Measurements from ENCODE around the gene FOXC2.

The FOXC2 gene

DNA sequence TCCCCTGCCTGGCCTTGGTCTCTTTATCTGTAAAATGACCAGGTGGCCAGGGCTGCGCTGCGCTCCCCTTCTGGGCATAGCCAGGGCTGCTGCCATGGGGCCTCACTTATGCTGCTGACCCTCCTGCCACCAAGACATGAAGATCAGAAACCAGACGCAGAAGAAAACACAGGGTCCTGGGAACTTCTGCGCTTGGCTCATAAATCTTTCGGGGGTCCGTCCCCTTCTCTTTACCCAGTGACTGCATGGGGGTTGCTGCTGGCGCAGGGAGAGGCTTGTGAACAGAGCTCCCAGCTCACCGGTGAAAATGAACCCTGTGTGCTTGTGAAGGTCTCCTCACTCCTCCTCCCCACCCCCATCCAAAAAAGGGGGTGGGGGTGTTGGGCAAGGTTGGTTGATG is 6.0 kb downstream of the FOXC2 start:
- TF ChIP-seq, protein P1, sequence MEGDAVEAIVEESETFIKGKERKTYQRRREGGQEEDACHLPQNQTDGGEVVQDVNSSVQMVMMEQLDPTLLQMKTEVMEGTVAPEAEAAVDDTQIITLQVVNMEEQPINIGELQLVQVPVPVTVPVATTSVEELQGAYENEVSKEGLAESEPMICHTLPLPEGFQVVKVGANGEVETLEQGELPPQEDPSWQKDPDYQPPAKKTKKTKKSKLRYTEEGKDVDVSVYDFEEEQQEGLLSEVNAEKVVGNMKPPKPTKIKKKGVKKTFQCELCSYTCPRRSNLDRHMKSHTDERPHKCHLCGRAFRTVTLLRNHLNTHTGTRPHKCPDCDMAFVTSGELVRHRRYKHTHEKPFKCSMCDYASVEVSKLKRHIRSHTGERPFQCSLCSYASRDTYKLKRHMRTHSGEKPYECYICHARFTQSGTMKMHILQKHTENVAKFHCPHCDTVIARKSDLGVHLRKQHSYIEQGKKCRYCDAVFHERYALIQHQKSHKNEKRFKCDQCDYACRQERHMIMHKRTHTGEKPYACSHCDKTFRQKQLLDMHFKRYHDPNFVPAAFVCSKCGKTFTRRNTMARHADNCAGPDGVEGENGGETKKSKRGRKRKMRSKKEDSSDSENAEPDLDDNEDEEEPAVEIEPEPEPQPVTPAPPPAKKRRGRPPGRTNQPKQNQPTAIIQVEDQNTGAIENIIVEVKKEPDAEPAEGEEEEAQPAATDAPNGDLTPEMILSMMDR (IDR thresholded peaks at IDR 0.05; ENCODE audit: borderline replicate concordance, insufficient read depth, low read depth, low read length), result no peak
- no peak overlapping the region for H3K4me3 ChIP-seq (ENCODE audit: low read depth, low read length)

DNA sequence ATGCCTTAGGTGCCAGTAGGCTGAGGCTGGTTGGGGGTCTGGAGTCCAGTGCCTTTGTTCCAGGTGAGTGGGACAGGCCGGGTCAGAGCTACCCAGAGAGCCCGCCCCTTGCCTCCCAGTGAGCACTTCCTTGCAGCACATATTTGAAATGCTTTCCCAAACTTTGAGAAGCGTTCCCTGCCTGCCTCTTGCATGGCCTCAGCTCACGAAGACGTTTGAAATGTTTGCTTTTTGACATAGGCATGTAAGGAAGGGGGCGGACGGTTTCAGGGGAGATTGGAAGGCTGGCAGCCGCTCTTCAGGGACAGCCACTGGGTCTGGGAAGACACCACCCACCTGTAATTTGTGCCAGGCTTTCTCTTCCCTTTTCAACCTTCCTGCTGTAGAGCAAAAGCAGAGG is 6.6 kb downstream of the FOXC2 start:
- TF ChIP-seq, protein P1 (IDR thresholded peaks at IDR 0.05; ENCODE audit: borderline replicate concordance, insufficient read depth, low read depth, low read length), result no peak
- H3K4me3 ChIP-seq (ENCODE audit: low read depth, low read length), result no peak overlapping the region

DNA sequence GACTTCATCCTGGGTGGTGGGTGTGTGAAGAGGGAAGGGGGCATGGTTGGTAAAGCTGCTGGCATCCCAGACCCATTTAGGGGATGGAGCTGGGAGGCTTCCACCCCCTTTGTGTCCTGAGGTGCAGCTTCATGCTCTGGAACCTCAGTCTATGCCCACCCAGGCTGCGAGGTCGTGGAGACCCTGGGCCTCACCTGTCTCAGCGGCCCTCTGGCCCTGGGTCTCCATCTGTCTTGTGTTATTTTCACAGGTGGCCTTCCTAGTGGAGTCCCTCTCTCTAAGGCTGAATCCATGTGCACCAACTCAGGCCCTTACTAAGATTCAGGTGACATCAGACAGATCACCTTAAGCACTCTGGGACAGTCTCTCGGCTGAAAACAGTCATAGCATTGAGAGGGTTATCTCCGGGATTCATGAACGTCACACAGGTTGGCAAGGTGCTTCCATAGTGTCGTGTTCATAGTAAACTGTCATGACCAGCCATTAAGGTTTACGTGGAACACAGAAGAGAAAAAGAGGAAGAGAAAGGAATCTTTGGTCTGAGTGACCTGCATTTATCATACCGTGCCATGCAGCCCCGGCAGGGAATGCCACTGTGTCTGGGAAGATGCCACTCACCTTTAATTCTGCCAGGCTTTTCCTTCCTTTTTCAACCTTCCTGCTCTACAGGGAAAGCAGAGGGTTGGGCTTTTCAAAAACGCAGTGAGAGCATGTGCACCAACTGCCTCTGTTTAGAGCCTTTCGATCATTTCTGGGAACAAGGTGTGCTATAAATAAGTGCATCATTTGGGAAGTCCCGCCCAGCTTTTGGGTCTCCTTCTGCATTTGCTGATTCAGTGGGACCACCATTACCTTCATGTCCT is 7.2 kb downstream of the FOXC2 start:
- no peak overlapping the region for H3K4me3 ChIP-seq (ENCODE audit: low read depth, low read length)
- TF ChIP-seq, protein P1 (IDR thresholded peaks at IDR 0.05; ENCODE audit: borderline replicate concordance, insufficient read depth, low read depth, low read length), result no peak

DNA sequence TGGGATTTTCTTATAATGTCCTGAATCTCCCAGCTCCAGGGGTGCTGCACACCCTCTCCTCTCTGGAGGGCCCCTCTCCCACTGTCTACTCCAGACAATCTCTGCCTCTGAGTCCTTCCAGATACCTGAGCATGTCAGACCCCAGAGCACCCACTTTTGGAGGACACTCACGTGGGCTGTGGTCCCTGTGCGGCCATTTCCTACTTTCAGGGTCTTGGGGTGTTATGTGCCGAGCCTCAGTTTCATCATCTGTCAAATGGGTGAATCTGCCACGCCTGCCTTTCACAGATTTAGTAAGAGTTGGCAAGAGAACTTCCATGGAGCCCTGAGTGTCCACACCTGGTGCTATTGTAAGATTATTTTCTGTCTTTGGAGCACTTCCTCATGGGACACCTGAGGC is 8.0 kb downstream of the FOXC2 start:
- TF ChIP-seq, protein P1 (IDR thresholded peaks at IDR 0.05; ENCODE audit: borderline replicate concordance, insufficient read depth, low read depth, low read length), result no peak
- H3K4me3 ChIP-seq (ENCODE audit: low read depth, low read length), result no peak overlapping the region

DNA sequence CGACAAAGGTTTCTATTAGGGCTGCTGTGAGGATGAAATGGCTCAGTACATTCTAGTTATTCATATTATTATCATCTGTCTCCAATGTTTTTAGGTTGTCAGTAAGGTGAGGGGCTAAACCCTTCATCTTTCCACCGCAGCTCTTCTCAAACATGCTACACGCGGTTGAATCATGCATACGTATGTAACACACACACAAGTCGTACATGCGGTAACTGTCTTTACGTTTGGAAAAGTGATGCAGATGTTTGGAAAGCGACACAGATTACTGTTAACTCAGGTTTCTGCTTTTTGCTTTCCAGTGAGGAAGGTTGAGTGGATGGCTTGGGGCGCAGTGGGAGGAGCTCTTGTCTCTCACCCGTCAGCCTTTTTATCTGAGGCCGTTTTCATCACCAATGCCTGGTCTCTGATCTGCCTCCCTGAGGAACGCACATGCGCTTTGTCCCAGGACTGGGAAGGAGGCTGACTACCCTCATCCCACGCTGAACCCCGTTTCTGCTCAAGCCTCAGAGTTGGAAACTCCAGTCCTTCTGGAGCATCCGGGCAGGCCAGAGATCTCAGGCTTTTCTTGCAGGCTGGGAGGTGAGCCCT is 8.6 kb downstream of the FOXC2 start:
- TF ChIP-seq, protein P1 (IDR thresholded peaks at IDR 0.05; ENCODE audit: borderline replicate concordance, insufficient read depth, low read depth, low read length), result no peak
- H3K4me3 ChIP-seq (ENCODE audit: low read depth, low read length), result no peak overlapping the region

DNA sequence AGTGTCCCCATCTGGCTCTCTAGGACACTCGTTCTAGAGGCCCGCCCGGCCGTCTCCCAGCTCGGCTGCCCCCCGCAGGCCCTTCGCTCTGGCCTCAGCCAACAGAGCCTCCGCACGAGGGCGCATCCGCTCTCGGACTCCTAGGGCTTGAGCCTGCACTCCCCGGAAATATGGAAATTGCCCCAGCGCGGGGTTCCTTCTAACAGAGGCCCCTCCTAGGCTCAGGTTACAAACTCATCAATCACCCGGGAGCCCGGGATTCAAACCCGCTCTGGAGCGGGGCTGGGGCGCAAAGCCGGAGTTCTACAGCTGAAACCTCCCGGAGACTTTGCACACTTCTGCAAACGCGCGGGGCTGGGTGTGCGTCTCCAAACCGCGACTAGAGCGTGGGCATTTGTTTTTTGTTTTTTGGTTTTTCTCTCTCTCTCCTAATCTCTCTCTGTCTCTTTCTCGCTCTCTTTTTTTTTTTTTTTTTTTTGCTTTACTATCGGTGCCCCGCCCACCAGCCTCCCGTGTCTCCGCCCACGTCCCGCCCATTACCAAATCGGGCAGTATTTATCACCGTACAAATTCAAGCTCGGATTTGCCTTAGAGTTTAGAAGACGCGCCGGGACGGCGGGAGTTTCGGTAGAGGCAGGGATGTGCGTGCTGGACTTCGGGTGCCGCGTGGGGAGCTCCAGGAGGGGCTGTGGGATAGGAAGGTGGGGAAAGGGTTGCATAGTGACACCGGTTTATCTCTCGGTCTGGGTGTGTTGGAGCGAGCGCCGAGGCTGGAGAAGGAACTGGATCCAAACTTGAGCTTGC is 9.3 kb downstream of the FOXC2 start:
- H3K4me3 ChIP-seq (ENCODE audit: low read depth, low read length), result no peak overlapping the region
- TF ChIP-seq, protein P1 (IDR thresholded peaks at IDR 0.05; ENCODE audit: borderline replicate concordance, insufficient read depth, low read depth, low read length), result peak; percentile 31; the same call in 1 of the 2 replicates
